BJ (cell line): ENCODE data around the gene AGO3. TPM values are rescaled to one million over a fixed set of nuclear protein-coding genes. Genes with fewer than 3 reads are reported as not detected.

Source experiments
- polyA plus RNA-seq: library from polyadenylated mRNA; depleted of rRNA; stranded (reverse); fragments of >200 nt; gene quantifications from 2 replicates; pipeline ENCODE4 v1.2.3, GENCODE V29; 2011; rRNA removed

AGO3 gene
- polyA plus RNA-seq, 1 experiment: 18.9 TPM

Other genes starting within 250 kb of the AGO3 start
- 18.2 and 18.6 TPM in 2 replicates for gene C1orf216, start 212.2 kb upstream of the AGO3 start, polyA plus RNA-seq
- gene CLSPN, start 161.1 kb upstream of the AGO3 start, polyA plus RNA-seq: 2.4 and 4.1 TPM in 2 replicates
- 8.9 and 9.5 TPM in 2 replicates for gene AGO4, start 123.1 kb upstream of the AGO3 start, polyA plus RNA-seq
- 10.7 and 13.1 TPM in 2 replicates for gene AGO1, start 47.9 kb upstream of the AGO3 start, polyA plus RNA-seq
- 0.10 and 0.16 TPM in 2 replicates for gene TEKT2, start 153.0 kb downstream of the AGO3 start, polyA plus RNA-seq
- 30.0 and 46.4 TPM in 2 replicates for gene ADPRS, start 157.8 kb downstream of the AGO3 start, polyA plus RNA-seq
- 6.0 and 6.8 TPM in 2 replicates for gene COL8A2, start 194.1 kb downstream of the AGO3 start, polyA plus RNA-seq
- 65.4 and 95.8 TPM in 2 replicates for gene TRAPPC3, start 218.4 kb downstream of the AGO3 start, polyA plus RNA-seq
- 20.7 and 33.7 TPM in 2 replicates for gene MAP7D1, start 225.1 kb downstream of the AGO3 start, polyA plus RNA-seq